Loucy (cell line): ENCODE results near the gene TNRC6C.

Source experiments
- H2AFZ ChIP-seq: fragments of 200-600 bp; sonication (generic); 2 replicates; pipeline ENCODE4 v1.6.0; 2016; ENCODE audit warnings: antibody characterized with exemption, mild to moderate bottlenecking, low read length, moderate library complexity
- H3F3A ChIP-seq: fragments of 200-600 bp; 2 replicates; pipeline ENCODE4 v1.6.0; 2016; ENCODE audit warnings: antibody characterized with exemption, low read depth, mild to moderate bottlenecking
- H3K27me3 ChIP-seq: fragments of 200-600 bp; sonication (generic); 2 replicates; pipeline ENCODE4 v1.6.1; 2014; ENCODE audit warnings: low read length, mild to moderate bottlenecking; ENCODE audit not compliant: insufficient read depth, poor library complexity, severe bottlenecking
- H3K36me3 ChIP-seq: fragments of 200-600 bp; sonication (generic); 2 replicates; pipeline ENCODE4 v1.6.1; 2016; ENCODE audit warnings: low read length; ENCODE audit not compliant: insufficient read depth
- H3K4me1 ChIP-seq: fragments of 200-600 bp; sonication (generic); 2 replicates; pipeline ENCODE4 v1.5.1; 2014; ENCODE audit warnings: low read length, mild to moderate bottlenecking; ENCODE audit not compliant: insufficient read depth, poor library complexity, severe bottlenecking
- H3K4me2 ChIP-seq: fragments of 200-600 bp; sonication (generic); 2 replicates; pipeline ENCODE4 v1.6.0; 2014; ENCODE audit warnings: antibody characterized with exemption, low read length, low read depth, mild to moderate bottlenecking; ENCODE audit not compliant: poor library complexity, severe bottlenecking
- H3K4me3 ChIP-seq: fragments of 200-600 bp; sonication (generic); 2 replicates; pipeline ENCODE4 v1.5.1; 2014; ENCODE audit warnings: low read length, mild to moderate bottlenecking, mixed read lengths; ENCODE audit not compliant: poor library complexity, severe bottlenecking
- H3K79me2 ChIP-seq: fragments of 200-600 bp; sonication (generic); 2 replicates; pipeline ENCODE4 v1.6.1; 2014; ENCODE audit warnings: low read length; ENCODE audit not compliant: insufficient read depth
- H3K9ac ChIP-seq: fragments of 200-600 bp; sonication (generic); 2 replicates; pipeline ENCODE4 v1.6.0; 2014; ENCODE audit warnings: mild to moderate bottlenecking, low read depth, low read length, moderate library complexity; ENCODE audit not compliant: poor library complexity, severe bottlenecking
- H3K9me2 ChIP-seq: fragments of 200-600 bp; sonication (generic); replicated peaks from 2 replicates; pipeline ENCODE4 v1.6.1; 2016; ENCODE audit warnings: low read depth, low read length, mixed read lengths
- H3K9me3 ChIP-seq: fragments of 200-600 bp; sonication (generic); 2 replicates; pipeline ENCODE4 v1.6.1; 2014; ENCODE audit warnings: mild to moderate bottlenecking, antibody characterized with exemption, low read length, low read depth; ENCODE audit not compliant: insufficient read depth
- H4K20me1 ChIP-seq: fragments of 200-600 bp; sonication (generic); 2 replicates; pipeline ENCODE4 v1.6.0; 2014; ENCODE audit warnings: antibody characterized with exemption, low read length, mild to moderate bottlenecking; ENCODE audit not compliant: insufficient read depth, poor library complexity, severe bottlenecking
- EZH2phosphoT487 ChIP-seq: fragments of 200-600 bp; IDR thresholded peaks from 2 replicates; pipeline ENCODE4 v1.6.1; 2018; ENCODE audit warnings: antibody characterized with exemption, mild to moderate bottlenecking, moderate library complexity, borderline replicate concordance
- TF ChIP-seq, protein P1 (sequence below): fragments of 200-600 bp; sonication (generic); conservative IDR thresholded peaks from 2 replicates; pipeline ENCODE4 v1.5.1; 2014; ENCODE audit warnings: mild to moderate bottlenecking, antibody characterized with exemption, low read length

Gene TNRC6C

GRCh38 chr17:78132084-78132676 is 173.7 kb downstream of the TNRC6C start:
- Histone ChIP-seq H4K20me1 (peaks cover 52% of the 10 kb centered on the region), H3K9me3 (no peaks in the 10 kb centered on the region), H3K79me2 (peaks cover 85% of the 10 kb centered on the region), H2AFZ (no peak overlapping the region), H3K4me1 (peaks cover 38% of the 10 kb centered on the region), H3K36me3 (peaks cover 36% of the 10 kb centered on the region; the same call in 1 of the 2 replicates), H3F3A (peaks cover 13% of the 10 kb centered on the region; the same call in 1 of the 2 replicates), H3K9me2 (no peaks in the 10 kb centered on the region), H3K9ac (peak overlapping the region; percentile 99), H3K4me2 (peak overlapping the region; percentile 81), H3K4me3 (peak overlapping the region; percentile 91), H3K27me3 (peaks cover 8% of the 10 kb centered on the region)
- TF ChIP-seq EZH2phosphoT487: no peak
- TF ChIP-seq, protein P1, sequence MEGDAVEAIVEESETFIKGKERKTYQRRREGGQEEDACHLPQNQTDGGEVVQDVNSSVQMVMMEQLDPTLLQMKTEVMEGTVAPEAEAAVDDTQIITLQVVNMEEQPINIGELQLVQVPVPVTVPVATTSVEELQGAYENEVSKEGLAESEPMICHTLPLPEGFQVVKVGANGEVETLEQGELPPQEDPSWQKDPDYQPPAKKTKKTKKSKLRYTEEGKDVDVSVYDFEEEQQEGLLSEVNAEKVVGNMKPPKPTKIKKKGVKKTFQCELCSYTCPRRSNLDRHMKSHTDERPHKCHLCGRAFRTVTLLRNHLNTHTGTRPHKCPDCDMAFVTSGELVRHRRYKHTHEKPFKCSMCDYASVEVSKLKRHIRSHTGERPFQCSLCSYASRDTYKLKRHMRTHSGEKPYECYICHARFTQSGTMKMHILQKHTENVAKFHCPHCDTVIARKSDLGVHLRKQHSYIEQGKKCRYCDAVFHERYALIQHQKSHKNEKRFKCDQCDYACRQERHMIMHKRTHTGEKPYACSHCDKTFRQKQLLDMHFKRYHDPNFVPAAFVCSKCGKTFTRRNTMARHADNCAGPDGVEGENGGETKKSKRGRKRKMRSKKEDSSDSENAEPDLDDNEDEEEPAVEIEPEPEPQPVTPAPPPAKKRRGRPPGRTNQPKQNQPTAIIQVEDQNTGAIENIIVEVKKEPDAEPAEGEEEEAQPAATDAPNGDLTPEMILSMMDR: no peak

GRCh38 chr17:78132767-78133178 is 174.3 kb downstream of the TNRC6C start:
- no peak for TF ChIP-seq EZH2phosphoT487
- TF ChIP-seq, protein P1: no peak
- H3K9ac ChIP-seq: peak overlapping the region; percentile 99
- peak overlapping the region; percentile 91 for H3K4me3 ChIP-seq
- H3K9me2 ChIP-seq: no peaks in the 10 kb centered on the region
- H3K4me1 ChIP-seq: peaks cover 38% of the 10 kb centered on the region
- peaks cover 79% of the 10 kb centered on the region for H3K79me2 ChIP-seq
- no peak overlapping the region for H2AFZ ChIP-seq
- H4K20me1 ChIP-seq: peaks cover 53% of the 10 kb centered on the region
- no peaks in the 10 kb centered on the region for H3K9me3 ChIP-seq
- H3K27me3 ChIP-seq: peaks cover 8% of the 10 kb centered on the region
- peaks cover 13% of the 10 kb centered on the region; the same call in 1 of the 2 replicates for H3F3A ChIP-seq
- peaks cover 36% of the 10 kb centered on the region; the same call in 1 of the 2 replicates for H3K36me3 ChIP-seq
- H3K4me2 ChIP-seq: peak overlapping the region; percentile 81

- peak overlapping the region; percentile 99 for H3K9ac ChIP-seq
- TF ChIP-seq, protein P1: no peak
- TF ChIP-seq EZH2phosphoT487: no peak
- H3K9me3 ChIP-seq: no peaks in the 10 kb centered on the region
- H3K27me3 ChIP-seq: peaks cover 8% of the 10 kb centered on the region
- peaks cover 36% of the 10 kb centered on the region; the same call in 1 of the 2 replicates for H3K36me3 ChIP-seq
- peaks cover 13% of the 10 kb centered on the region; the same call in 1 of the 2 replicates for H3F3A ChIP-seq
- peaks cover 36% of the 10 kb centered on the region for H3K4me1 ChIP-seq
- peak overlapping the region; percentile 91 for H3K4me3 ChIP-seq
- H3K79me2 ChIP-seq: peaks cover 73% of the 10 kb centered on the region
- peak overlapping the region; percentile 81 for H3K4me2 ChIP-seq
- no peak overlapping the region for H2AFZ ChIP-seq
- peaks cover 58% of the 10 kb centered on the region for H4K20me1 ChIP-seq
- H3K9me2 ChIP-seq: no peaks in the 10 kb centered on the region
Measured at GRCh38 chr17:78133179-78133951, 174.9 kb downstream of the TNRC6C start.
